ENCODE results near the gene RAB11FIP3. TPM values are rescaled to one million over a fixed set of nuclear protein-coding genes. Genes with fewer than 3 reads are reported as not detected.

The RAB11FIP3 gene
- total and polyA plus RNA-seq, 10 donors: 12.3 to 52.7 (median 35.5) TPM

DNA sequence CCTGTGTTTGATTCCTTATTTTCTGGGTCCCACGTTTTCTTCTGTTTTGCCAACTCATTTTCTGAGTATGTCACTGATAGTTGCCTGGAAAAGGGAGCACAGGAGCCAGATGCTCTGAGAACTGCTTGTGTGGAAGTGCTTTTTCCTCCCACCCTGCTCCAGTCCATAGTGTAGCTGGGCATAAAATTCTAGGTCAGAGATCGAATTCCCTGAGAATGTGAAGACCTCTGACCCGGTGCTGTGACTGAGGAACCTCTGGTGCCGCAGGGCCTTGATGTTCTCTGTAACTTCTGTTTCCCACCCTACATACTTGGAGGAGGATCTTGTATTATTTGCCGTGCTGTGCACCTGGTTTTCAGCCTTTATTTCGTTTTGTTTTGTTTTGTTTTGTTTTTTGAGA lies 82.5 kb downstream of the RAB11FIP3 start:
- Histone ChIP-seq H3K4me3 (no peak overlapping the region), H3K36me3 (peaks cover 0 to 72% (median 18%) of the 10 kb centered on the region in 6 donors), H3K4me1 (peaks cover 0 to 6% (median 0%) of the 10 kb centered on the region in 6 donors), H3K27ac (no peak overlapping the region), H3K27me3 (replicated peaks in 1 of 7) (no peaks in the 10 kb centered on the region), H3K9me3 (no peaks in the 10 kb centered on the region)
- intact Hi-C loops (cut with DNase I; ENCODE audit: low total_unique reads): no loop called here
- no peak for TF ChIP-seq POLR2AphosphoS5 (IDR thresholded peaks at IDR 0.05)
- TF ChIP-seq POLR2A (IDR thresholded peaks at IDR 0.05): no peak
- TF ChIP-seq, protein P1, sequence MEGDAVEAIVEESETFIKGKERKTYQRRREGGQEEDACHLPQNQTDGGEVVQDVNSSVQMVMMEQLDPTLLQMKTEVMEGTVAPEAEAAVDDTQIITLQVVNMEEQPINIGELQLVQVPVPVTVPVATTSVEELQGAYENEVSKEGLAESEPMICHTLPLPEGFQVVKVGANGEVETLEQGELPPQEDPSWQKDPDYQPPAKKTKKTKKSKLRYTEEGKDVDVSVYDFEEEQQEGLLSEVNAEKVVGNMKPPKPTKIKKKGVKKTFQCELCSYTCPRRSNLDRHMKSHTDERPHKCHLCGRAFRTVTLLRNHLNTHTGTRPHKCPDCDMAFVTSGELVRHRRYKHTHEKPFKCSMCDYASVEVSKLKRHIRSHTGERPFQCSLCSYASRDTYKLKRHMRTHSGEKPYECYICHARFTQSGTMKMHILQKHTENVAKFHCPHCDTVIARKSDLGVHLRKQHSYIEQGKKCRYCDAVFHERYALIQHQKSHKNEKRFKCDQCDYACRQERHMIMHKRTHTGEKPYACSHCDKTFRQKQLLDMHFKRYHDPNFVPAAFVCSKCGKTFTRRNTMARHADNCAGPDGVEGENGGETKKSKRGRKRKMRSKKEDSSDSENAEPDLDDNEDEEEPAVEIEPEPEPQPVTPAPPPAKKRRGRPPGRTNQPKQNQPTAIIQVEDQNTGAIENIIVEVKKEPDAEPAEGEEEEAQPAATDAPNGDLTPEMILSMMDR (IDR thresholded peaks at IDR 0.05 in 8 of 11, conservative IDR thresholded peaks at IDR 0.05 in 3 of 11): no peak
- 78 to 95% (median 90%) methylated on average over 6 of the region's 6 CpGs for WGBS, 5 donors
- DNase-seq: no peak

- Histone ChIP-seq H3K27ac (no peak overlapping the region), H3K4me3 (no peak overlapping the region), H3K4me1 (peaks cover 0 to 6% (median 0%) of the 10 kb centered on the region in 6 donors), H3K36me3 (peaks cover 0 to 78% (median 18%) of the 10 kb centered on the region in 6 donors), H3K27me3 (replicated peaks in 1 of 7) (no peaks in the 10 kb centered on the region), H3K9me3 (no peaks in the 10 kb centered on the region)
- intact Hi-C loops (cut with DNase I; ENCODE audit: low total_unique reads): no loop called here
- WGBS, 5 donors: 84 to 93% (median 88%) methylated on average over 18 of the region's 18 CpGs
- DNase-seq: no peak
- TF ChIP-seq, protein P1 (IDR thresholded peaks at IDR 0.05 in 8 of 11, conservative IDR thresholded peaks at IDR 0.05 in 3 of 11): no peak
- TF ChIP-seq POLR2AphosphoS5 (IDR thresholded peaks at IDR 0.05) (no peak), POLR2A (IDR thresholded peaks at IDR 0.05) (no peak)
Measured at GRCh38 chr16:508884-509736, 83.7 kb downstream of the RAB11FIP3 start.

GRCh38 chr16:510066-510825 lies 84.8 kb downstream of the RAB11FIP3 start:
- intact Hi-C loops (cut with DNase I; ENCODE audit: low total_unique reads): no loop called here
- peaks cover 0 to 86% (median 20%) of the 10 kb centered on the region in 6 donors for H3K36me3 ChIP-seq
- WGBS, 5 donors: 88 to 96% (median 94%) methylated on average over 24 to 35 of the region's 35 CpGs
- no peaks in the 10 kb centered on the region for H3K9me3 ChIP-seq
- H3K4me3 ChIP-seq: no peak overlapping the region
- peaks cover 0 to 6% (median 0%) of the 10 kb centered on the region in 6 donors for H3K4me1 ChIP-seq
- TF ChIP-seq, protein P1 (IDR thresholded peaks at IDR 0.05 in 8 of 11, conservative IDR thresholded peaks at IDR 0.05 in 3 of 11): no peak
- TF ChIP-seq POLR2A (IDR thresholded peaks at IDR 0.05) (no peak), POLR2AphosphoS5 (IDR thresholded peaks at IDR 0.05) (no peak)
- no peak for DNase-seq
- no peaks in the 10 kb centered on the region for H3K27me3 ChIP-seq (replicated peaks in 1 of 7)
- H3K27ac ChIP-seq: no peak overlapping the region

DNA sequence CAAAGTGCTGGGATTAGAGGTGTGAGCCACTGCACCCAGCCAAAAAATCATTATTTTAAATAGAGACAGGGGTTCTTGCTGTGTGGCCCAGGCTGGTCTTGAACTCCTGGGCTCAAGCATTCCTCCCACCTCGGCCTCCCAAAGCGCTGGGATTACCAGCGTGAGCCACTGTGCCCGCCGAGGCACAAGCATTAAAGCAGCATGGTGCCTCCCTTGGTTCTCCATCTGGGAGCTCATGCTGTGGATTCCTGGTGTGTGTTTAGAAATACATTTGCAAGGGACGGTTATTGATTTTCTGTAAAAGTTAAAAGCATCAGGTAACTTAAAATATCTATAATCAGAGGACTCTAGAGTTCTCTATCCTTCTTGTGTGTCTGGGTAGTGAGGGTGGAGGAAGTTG lies 87.4 kb downstream of the RAB11FIP3 start:
- 93 to 98% (median 94%) methylated on average over 5 to 6 of the region's 6 CpGs for WGBS, 5 donors
- no peak for DNase-seq
- Histone ChIP-seq H3K4me3 (no peak overlapping the region), H3K36me3 (peaks cover 0 to 87% (median 23%) of the 10 kb centered on the region in 6 donors), H3K27ac (no peak overlapping the region), H3K27me3 (replicated peaks in 1 of 7) (no peaks in the 10 kb centered on the region), H3K9me3 (no peaks in the 10 kb centered on the region), H3K4me1 (peaks cover 0 to 6% (median 0%) of the 10 kb centered on the region in 6 donors)
- intact Hi-C loops (cut with DNase I; ENCODE audit: low total_unique reads): no loop called here
- TF ChIP-seq, protein P1 (IDR thresholded peaks at IDR 0.05 in 8 of 11, conservative IDR thresholded peaks at IDR 0.05 in 3 of 11): no peak
- no peak for TF ChIP-seq POLR2A (IDR thresholded peaks at IDR 0.05)
- no peak for TF ChIP-seq POLR2AphosphoS5 (IDR thresholded peaks at IDR 0.05)

All from spleen (tissue), 11 donors.